Progenitor cell of endocrine pancreas (in vitro differentiated cells): Measurements from ENCODE around the gene NWD2. TPM values are rescaled to one million over a fixed set of nuclear protein-coding genes. Genes with fewer than 3 reads are reported as not detected.

Source experiments
- DNase-seq: peaks from one replicate; pipeline ENCODE4 v3.0.0; 2021; ENCODE audit warnings: low spot score; ENCODE audit not compliant: unreplicated experiment
- H3K27ac Mint-ChIP-seq: 2 replicates; pipeline ENCODE4 v1.8.0; 2021; ENCODE audit warnings: mild to moderate bottlenecking, moderate library complexity, mixed read lengths
- H3K27me3 Mint-ChIP-seq: 2 replicates; pipeline ENCODE4 v1.8.0; 2021; ENCODE audit warnings: mixed read lengths
- H3K36me3 Mint-ChIP-seq: 2 replicates; pipeline ENCODE4 v1.8.0; 2022; ENCODE audit warnings: mixed read lengths; ENCODE audit not compliant: insufficient read depth
- H3K4me1 Mint-ChIP-seq: 2 replicates; pipeline ENCODE4 v1.8.0; 2021; ENCODE audit warnings: low read depth, mixed read lengths
- H3K4me3 Mint-ChIP-seq: 2 replicates; pipeline ENCODE4 v1.8.0; 2021; ENCODE audit warnings: low read depth, mild to moderate bottlenecking, moderate library complexity, mixed read lengths
- H3K9me3 Mint-ChIP-seq: 2 replicates; pipeline ENCODE4 v1.8.0; 2021; ENCODE audit warnings: low read depth, mixed read lengths
- CTCF ChIP-seq: fragments of 200-600 bp; sonication (generic); IDR thresholded peaks from one replicate; pipeline ENCODE4 v1.5.0; 2021; ENCODE audit warnings: antibody characterized with exemption, mild to moderate bottlenecking; ENCODE audit not compliant: unreplicated experiment
- total RNA-seq: library from RNA; stranded (reverse); gene quantifications from 2 replicates; pipeline ENCODE4 v1.2.1, GENCODE V29; 2021

Gene NWD2
- total RNA-seq, 1 donor from 2014 or later = 0.05 TPM

GRCh38 chr4:37471971-37472370 is 227.4 kb downstream of the NWD2 start:
- Mint-ChIP-seq H3K27me3 (no peaks in the 10 kb centered on the region), H3K36me3 (peaks cover 5% of the 10 kb centered on the region)
- no peak for TF ChIP-seq CTCF

GRCh38 chr4:37473807-37474206 is 229.3 kb downstream of the NWD2 start:
- no peaks in the 10 kb centered on the region for H3K27me3 Mint-ChIP-seq
- H3K4me3 Mint-ChIP-seq = no peak overlapping the region
- H3K27ac Mint-ChIP-seq = no peak overlapping the region
- peaks cover 12% of the 10 kb centered on the region for H3K36me3 Mint-ChIP-seq
- H3K4me1 Mint-ChIP-seq = peaks cover 17% of the 10 kb centered on the region
- no peak for DNase-seq
- H3K9me3 Mint-ChIP-seq = peaks cover 12% of the 10 kb centered on the region
- TF ChIP-seq CTCF = no peak

More at GRCh38 chr4:37471971-37472370, 227.4 kb downstream of the NWD2 start:
- no peak for DNase-seq
- Mint-ChIP-seq H3K27ac (no peak overlapping the region), H3K4me1 (peaks cover 17% of the 10 kb centered on the region), H3K4me3 (no peak overlapping the region), H3K9me3 (peaks cover 6% of the 10 kb centered on the region)

- Mint-ChIP-seq H3K27me3 (no peaks in the 10 kb centered on the region), H3K9me3 (peaks cover 20% of the 10 kb centered on the region), H3K4me3 (no peak overlapping the region), H3K27ac (no peak overlapping the region), H3K4me1 (peaks cover 14% of the 10 kb centered on the region), H3K36me3 (peaks cover 13% of the 10 kb centered on the region)
- no peak for TF ChIP-seq CTCF
- no peak for DNase-seq
These were observed 230.5 kb downstream of the NWD2 start for GRCh38 chr4:37475087-37475486.

GRCh38 chr4:37475776-37476175 is 231.2 kb downstream of the NWD2 start:
- H3K36me3 Mint-ChIP-seq = peaks cover 13% of the 10 kb centered on the region
- TF ChIP-seq CTCF = no peak
- H3K9me3 Mint-ChIP-seq = peaks cover 20% of the 10 kb centered on the region
- H3K27me3 Mint-ChIP-seq = no peaks in the 10 kb centered on the region
- no peak for DNase-seq
- H3K27ac Mint-ChIP-seq = no peak overlapping the region
- H3K4me1 Mint-ChIP-seq = peaks cover 12% of the 10 kb centered on the region
- H3K4me3 Mint-ChIP-seq = no peak overlapping the region

GRCh38 chr4:37476256-37476655 is 231.7 kb downstream of the NWD2 start:
- Mint-ChIP-seq H3K9me3 (peaks cover 20% of the 10 kb centered on the region), H3K36me3 (peaks cover 13% of the 10 kb centered on the region), H3K4me1 (peaks cover 12% of the 10 kb centered on the region), H3K27ac (no peak overlapping the region), H3K27me3 (no peaks in the 10 kb centered on the region), H3K4me3 (no peak overlapping the region)
- no peak for TF ChIP-seq CTCF
- no peak for DNase-seq
